Tibial artery (tissue), 4 donors: Measurements from ENCODE around the gene SNX7.

Experiments used
- DNase-seq, 2 donors: peaks; one replicate each; pipeline ENCODE4 v3.0.0-alpha.2; 2019
- H3K27ac ChIP-seq, 2 donors: fragments of 200-600 bp; sonication (generic) in 1 of 2; 1 replicate in 1 of 2; 2 replicates in 1 of 2; pipeline ENCODE4 v1.5.1; 2018 to 2019; ENCODE audit warnings: mild to moderate bottlenecking in 1 of 2
- H3K27me3 ChIP-seq, 2 donors: fragments of 200-600 bp; sonication (generic) in 1 of 2; one replicate each; pipeline versions ENCODE4 v1.5.1 to v1.6.0; 2016 to 2019
- H3K36me3 ChIP-seq, 3 donors: fragments of 200-600 bp; sonication (generic) in 2 of 3; one replicate each; pipeline ENCODE4 v1.5.1; 2016 to 2019; ENCODE audit warnings: mild to moderate bottlenecking in 2 of 3
- H3K4me1 ChIP-seq, 4 donors: fragments of 200-600 bp; sonication (generic) in 2 of 4; 1 replicate in 3 of 4; 2 replicates in 1 of 4; pipeline ENCODE4 v1.5.1; 2016 to 2019
- H3K4me3 ChIP-seq, 2 donors: fragments of 200-600 bp; sonication (generic) in 1 of 2; 1 replicate in 1 of 2; 2 replicates in 1 of 2; pipeline ENCODE4 v1.5.1; 2018 to 2019; ENCODE audit warnings: mild to moderate bottlenecking in 2 of 2
- H3K9me3 ChIP-seq, 3 donors: fragments of 200-600 bp; sonication (generic) in 1 of 3; one replicate each; pipeline ENCODE4 v1.5.1; 2016 to 2019
- CTCF ChIP-seq, 2 experiments: fragments of 200-600 bp in 1 of 2; fragments of 450-650 bp in 1 of 2; IDR thresholded peaks; one replicate each; pipeline ENCODE4 v1.5.1; 2017 to 2019; ENCODE audit warnings: antibody characterized with exemption in 2 of 2, mild to moderate bottlenecking in 1 of 2, moderate library complexity in 1 of 2
- intact Hi-C: fragments of 100-400 bp; cut with DNase I; formaldehyde crosslinking; loops from one replicate; pipeline ENCODE4 v1.15.0; 2023; ENCODE audit warnings: low total_unique reads

SNX7 gene

GRCh38 chr1:98763488-98764150 lies 102.1 kb downstream of the SNX7 start:
- intact Hi-C loops: no loop called here
- H3K4me1 ChIP-seq: peaks cover 0 to 14% (median 2%) of the 10 kb centered on the region in 4 donors
- H3K4me3 ChIP-seq: no peak overlapping the region
- no peak for DNase-seq
- peaks cover 0 to 5% (median 4%) of the 10 kb centered on the region in 3 donors for H3K36me3 ChIP-seq
- H3K27ac ChIP-seq: no peak overlapping the region
- no peaks in the 10 kb centered on the region for H3K9me3 ChIP-seq
- H3K27me3 ChIP-seq: no peaks in the 10 kb centered on the region
- no peak for TF ChIP-seq CTCF (IDR thresholded peaks at IDR 0.05)

- H3K36me3 ChIP-seq: peaks cover 0 to 5% (median 4%) of the 10 kb centered on the region in 3 donors
- H3K4me3 ChIP-seq: no peak overlapping the region
- no peak for TF ChIP-seq CTCF (IDR thresholded peaks at IDR 0.05)
- intact Hi-C loops: no loop called here
- H3K27me3 ChIP-seq: no peaks in the 10 kb centered on the region
- no peak for DNase-seq
- H3K9me3 ChIP-seq: no peaks in the 10 kb centered on the region
- H3K4me1 ChIP-seq: peaks cover 0 to 14% (median 2%) of the 10 kb centered on the region in 4 donors
- H3K27ac ChIP-seq: no peak overlapping the region
Observed at GRCh38 chr1:98764485-98764884, 103.0 kb downstream of the SNX7 start.

- H3K36me3 ChIP-seq: peaks cover 0 to 3% (median 0%) of the 10 kb centered on the region in 3 donors
- no peaks in the 10 kb centered on the region for H3K9me3 ChIP-seq
- no peak for DNase-seq
- H3K4me1 ChIP-seq: peaks cover 0 to 14% (median 2%) of the 10 kb centered on the region in 4 donors
- TF ChIP-seq CTCF (IDR thresholded peaks at IDR 0.05): no peak
- no peaks in the 10 kb centered on the region for H3K27me3 ChIP-seq
- intact Hi-C loops: no loop called here
- H3K4me3 ChIP-seq: no peak overlapping the region
- no peak overlapping the region for H3K27ac ChIP-seq
Observed at GRCh38 chr1:98766255-98766654, 104.7 kb downstream of the SNX7 start.

- no peak for TF ChIP-seq CTCF (IDR thresholded peaks at IDR 0.05)
Observed at GRCh38 chr1:98769162-98769561, 107.6 kb downstream of the SNX7 start.

GRCh38 chr1:98781906-98782305 lies 120.4 kb downstream of the SNX7 start:
- Histone ChIP-seq H3K4me3 (no peak overlapping the region), H3K9me3 (peaks cover 0 to 12% (median 11%) of the 10 kb centered on the region in 3 donors), H3K27ac (no peak overlapping the region), H3K36me3 (no peaks in the 10 kb centered on the region), H3K27me3 (no peaks in the 10 kb centered on the region), H3K4me1 (no peaks in the 10 kb centered on the region)
- DNase-seq: no peak
- intact Hi-C loops: no loop called here
- TF ChIP-seq CTCF (IDR thresholded peaks at IDR 0.05): no peak

More at GRCh38 chr1:98769162-98769561, 107.6 kb downstream of the SNX7 start:
- intact Hi-C loops: no loop called here
- Histone ChIP-seq H3K4me1 (no peaks in the 10 kb centered on the region), H3K27ac (no peak overlapping the region), H3K36me3 (no peaks in the 10 kb centered on the region), H3K4me3 (no peak overlapping the region), H3K9me3 (no peaks in the 10 kb centered on the region), H3K27me3 (no peaks in the 10 kb centered on the region)
- no peak for DNase-seq
